Thyroid gland (tissue), 4 donors: Measurements from ENCODE around the gene COL6A2.

ENCODE experiments used
- CTCF ChIP-seq, 6 experiments: fragments of 200-600 bp in 3 of 6; fragments of 450-650 bp in 3 of 6; sonication (generic) in 3 of 6; IDR thresholded peaks; one replicate each; pipeline ENCODE4 v1.5.1; 2016 to 2019; ENCODE audit warnings: antibody characterized with exemption in 6 of 6, mild to moderate bottlenecking in 2 of 6, inconsistent platforms in 1 of 6, moderate library complexity in 1 of 6
- POLR2A ChIP-seq, 2 donors: fragments of 450-650 bp; IDR thresholded peaks; one replicate each; pipeline ENCODE4 v1.6.1; 2017; ENCODE audit warnings: antibody characterized with exemption in 2 of 2, mild to moderate bottlenecking in 2 of 2, moderate library complexity in 1 of 2

- TF ChIP-seq CTCF (IDR thresholded peaks at IDR 0.05) = no peak
- TF ChIP-seq POLR2A (IDR thresholded peaks at IDR 0.05) = no peak
These were observed 610 bp downstream of the COL6A2 start for GRCh38 chr21:46098303-46099141.
